ENCODE results near the gene ZNF474. TPM values are rescaled to one million over a fixed set of nuclear protein-coding genes. Genes with fewer than 3 reads are reported as not detected.

Gene ZNF474
- total and polyA plus RNA-seq, 2 of the 4 experiments (the other 2 are of a cell fraction): 0.24 to 0.54 TPM

DNA sequence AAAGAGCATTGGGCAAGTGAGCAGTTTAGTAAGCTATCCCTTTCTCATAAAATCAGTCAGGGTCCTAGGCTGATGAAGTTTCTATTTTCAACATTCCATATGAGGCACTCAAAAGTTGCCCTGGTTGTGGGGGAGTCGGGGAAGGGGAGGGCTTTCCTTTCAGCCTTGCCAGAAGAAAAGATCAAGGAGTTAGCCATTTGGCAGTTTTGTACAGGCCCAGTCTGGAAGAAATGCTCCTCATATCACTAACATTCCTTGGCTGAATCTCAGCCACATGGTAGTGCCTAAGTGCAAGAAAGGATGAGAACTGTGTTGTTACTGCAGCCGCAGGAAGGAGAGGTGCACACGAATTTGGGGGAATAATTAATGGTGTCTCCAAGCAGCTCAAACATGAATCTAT lies 60.8 kb downstream of the ZNF474 start:
- Histone ChIP-seq H3K4me1 (ENCODE audit: control insufficient read depth, insufficient read depth, low read length) (no peaks in the 10 kb centered on the region), H4K91ac (ENCODE audit: insufficient read depth, low read depth, low read length) (no peak overlapping the region), H4K20me1 (ENCODE audit: insufficient read depth, low read length) (no peaks in the 10 kb centered on the region), H2BK120ac (ENCODE audit: low read depth, low read length) (no peak overlapping the region), H4K5ac (ENCODE audit: low read depth, low read length) (no peak overlapping the region), H3K36me3 (ENCODE audit: control insufficient read depth, insufficient read depth, low read length) (no peaks in the 10 kb centered on the region), H3K4ac (ENCODE audit: low read depth, low read length) (no peak overlapping the region), H2BK15ac (ENCODE audit: low read depth, low read length) (no peak overlapping the region), H3K27ac (ENCODE audit: insufficient read depth, low read length) (no peak overlapping the region), H3K14ac (replicated peaks; ENCODE audit: low read depth, low read length) (no peak overlapping the region), H2BK5ac (ENCODE audit: low read depth, low read length, poor library complexity, severe bottlenecking) (no peak overlapping the region), H2BK20ac (ENCODE audit: low read depth, low read length) (no peak overlapping the region), H3K9me3 (ENCODE audit: control insufficient read depth, insufficient read depth, low read length) (no peaks in the 10 kb centered on the region), H3K27me3 (ENCODE audit: control insufficient read depth, insufficient read depth, low read length) (no peaks in the 10 kb centered on the region), H3K79me1 (ENCODE audit: low read depth in 1 of 2, low read length in 2 of 2) (no peaks in the 10 kb centered on the region), H3K9ac (ENCODE audit: low read depth, low read length) (no peak overlapping the region), H3K9me1 (ENCODE audit: insufficient read depth, low read length) (no peaks in the 10 kb centered on the region), H3K23ac (ENCODE audit: low read depth, low read length) (no peak overlapping the region), H3K4me3 (ENCODE audit: insufficient read depth, low read depth, low read length) (no peak overlapping the region), H4K8ac (ENCODE audit: low read depth in 2 of 2, low read length in 2 of 2) (no peak overlapping the region), H2AFZ (replicated peaks; ENCODE audit: low read length, poor library complexity) (no peak overlapping the region), H2AK9ac (replicated peaks; ENCODE audit: low read depth, low read length, poor library complexity) (no peak overlapping the region), H3K56ac (ENCODE audit: extremely low read depth, insufficient read depth, low read length) (no peak overlapping the region), H3K18ac (ENCODE audit: low read depth, low read length) (no peak overlapping the region), H2AK5ac (ENCODE audit: low read depth, low read length) (no peak overlapping the region), H3K4me2 (ENCODE audit: low read depth, low read length) (no peak overlapping the region)
- ATAC-seq (ENCODE audit: low read depth) (no peak), DNase-seq (no peak)
- TF ChIP-seq POLR2A (IDR thresholded peaks at IDR 0.05; ENCODE audit: low read depth, low read length): no peak
- TF ChIP-seq CEBPB (IDR thresholded peaks at IDR 0.05; ENCODE audit: low read depth, low read length): no peak
- TF ChIP-seq, protein P1, sequence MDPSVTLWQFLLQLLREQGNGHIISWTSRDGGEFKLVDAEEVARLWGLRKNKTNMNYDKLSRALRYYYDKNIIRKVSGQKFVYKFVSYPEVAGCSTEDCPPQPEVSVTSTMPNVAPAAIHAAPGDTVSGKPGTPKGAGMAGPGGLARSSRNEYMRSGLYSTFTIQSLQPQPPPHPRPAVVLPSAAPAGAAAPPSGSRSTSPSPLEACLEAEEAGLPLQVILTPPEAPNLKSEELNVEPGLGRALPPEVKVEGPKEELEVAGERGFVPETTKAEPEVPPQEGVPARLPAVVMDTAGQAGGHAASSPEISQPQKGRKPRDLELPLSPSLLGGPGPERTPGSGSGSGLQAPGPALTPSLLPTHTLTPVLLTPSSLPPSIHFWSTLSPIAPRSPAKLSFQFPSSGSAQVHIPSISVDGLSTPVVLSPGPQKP (IDR thresholded peaks at IDR 0.05; ENCODE audit: borderline replicate concordance, low read depth, low read length): no peak
- no peak for TF ChIP-seq SMC3 (IDR thresholded peaks at IDR 0.05; ENCODE audit: low read depth, low read length)
- no peak for TF ChIP-seq MXI1 (IDR thresholded peaks at IDR 0.05; ENCODE audit: borderline replicate concordance, low read depth, low read length)
- TF ChIP-seq BHLHE40 (IDR thresholded peaks at IDR 0.05; ENCODE audit: low read depth, low read length): no peak
- TF ChIP-seq, protein P2, sequence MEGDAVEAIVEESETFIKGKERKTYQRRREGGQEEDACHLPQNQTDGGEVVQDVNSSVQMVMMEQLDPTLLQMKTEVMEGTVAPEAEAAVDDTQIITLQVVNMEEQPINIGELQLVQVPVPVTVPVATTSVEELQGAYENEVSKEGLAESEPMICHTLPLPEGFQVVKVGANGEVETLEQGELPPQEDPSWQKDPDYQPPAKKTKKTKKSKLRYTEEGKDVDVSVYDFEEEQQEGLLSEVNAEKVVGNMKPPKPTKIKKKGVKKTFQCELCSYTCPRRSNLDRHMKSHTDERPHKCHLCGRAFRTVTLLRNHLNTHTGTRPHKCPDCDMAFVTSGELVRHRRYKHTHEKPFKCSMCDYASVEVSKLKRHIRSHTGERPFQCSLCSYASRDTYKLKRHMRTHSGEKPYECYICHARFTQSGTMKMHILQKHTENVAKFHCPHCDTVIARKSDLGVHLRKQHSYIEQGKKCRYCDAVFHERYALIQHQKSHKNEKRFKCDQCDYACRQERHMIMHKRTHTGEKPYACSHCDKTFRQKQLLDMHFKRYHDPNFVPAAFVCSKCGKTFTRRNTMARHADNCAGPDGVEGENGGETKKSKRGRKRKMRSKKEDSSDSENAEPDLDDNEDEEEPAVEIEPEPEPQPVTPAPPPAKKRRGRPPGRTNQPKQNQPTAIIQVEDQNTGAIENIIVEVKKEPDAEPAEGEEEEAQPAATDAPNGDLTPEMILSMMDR (conservative IDR thresholded peaks at IDR 0.05; ENCODE audit: low read depth, low read length): no peak
- no peak for TF ChIP-seq MAZ (IDR thresholded peaks at IDR 0.05; ENCODE audit: borderline replicate concordance, low read depth, low read length)
- TF ChIP-seq, protein P3, sequence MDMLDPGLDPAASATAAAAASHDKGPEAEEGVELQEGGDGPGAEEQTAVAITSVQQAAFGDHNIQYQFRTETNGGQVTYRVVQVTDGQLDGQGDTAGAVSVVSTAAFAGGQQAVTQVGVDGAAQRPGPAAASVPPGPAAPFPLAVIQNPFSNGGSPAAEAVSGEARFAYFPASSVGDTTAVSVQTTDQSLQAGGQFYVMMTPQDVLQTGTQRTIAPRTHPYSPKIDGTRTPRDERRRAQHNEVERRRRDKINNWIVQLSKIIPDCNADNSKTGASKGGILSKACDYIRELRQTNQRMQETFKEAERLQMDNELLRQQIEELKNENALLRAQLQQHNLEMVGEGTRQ (IDR thresholded peaks at IDR 0.05; ENCODE audit: low read depth, low read length): no peak
- TF ChIP-seq FOS (IDR thresholded peaks at IDR 0.05; ENCODE audit: low read depth, low read length): no peak
- no peak for TF ChIP-seq NFE2L2 (IDR thresholded peaks at IDR 0.05; ENCODE audit: low read depth, low read length)
- TF ChIP-seq RCOR1 (IDR thresholded peaks at IDR 0.05; ENCODE audit: insufficient replicate concordance, low read length): no peak
- TF ChIP-seq MAFK (IDR thresholded peaks at IDR 0.05; ENCODE audit: low read depth, low read length): no peak
- intact Hi-C loops (cut with micrococcal nuclease): loop anchor here (10.0 kb wide), 1 partner anchor 1175 kb away; no protein-coding TSS in a partner anchor
- POLR2A ChIA-PET (ENCODE audit: unreplicated experiment): no interaction called here
- dilution Hi-C loops (cut with HindIII; ENCODE audit: low sequenced_read_pairs, unreplicated experiment): loop anchor here (25.0 kb wide), 1 partner anchor 222 kb away; no protein-coding TSS in a partner anchor
- in situ Hi-C loops (cut with MboI; ENCODE audit: low sequenced_read_pairs): loop anchor here (5.0 kb wide), 1 partner anchor 302 kb away; no protein-coding TSS in a partner anchor
- CTCF ChIA-PET: no interaction called here
- BruUV-seq (replicated peaks): no TSS peak
- no CpG with 5 or more reads among the region's 3 CpGs for WGBS, 2 experiments (ENCODE audit: extremely low coverage in 2 of 2, insufficient read length in 1 of 2)
